Tibial artery (tissue), 4 donors: ENCODE results near the gene CLEC1B.
"Not testable (repeated sequence)": the region's sequence is repeated elsewhere in the genome, so short reads cannot be mapped to it uniquely, and the experiment has no call there.

Source experiments
- DNase-seq, 2 donors: peaks; one replicate each; pipeline ENCODE4 v3.0.0-alpha.2; 2019
- H3K27ac ChIP-seq, 2 donors: fragments of 200-600 bp; sonication (generic) in 1 of 2; 1 replicate in 1 of 2; 2 replicates in 1 of 2; pipeline ENCODE4 v1.5.1; 2018 to 2019; ENCODE audit warnings: mild to moderate bottlenecking in 1 of 2
- H3K27me3 ChIP-seq, 2 donors: fragments of 200-600 bp; sonication (generic) in 1 of 2; one replicate each; pipeline versions ENCODE4 v1.5.1 to v1.6.0; 2016 to 2019
- H3K36me3 ChIP-seq, 3 donors: fragments of 200-600 bp; sonication (generic) in 2 of 3; one replicate each; pipeline ENCODE4 v1.5.1; 2016 to 2019; ENCODE audit warnings: mild to moderate bottlenecking in 2 of 3
- H3K4me1 ChIP-seq, 4 donors: fragments of 200-600 bp; sonication (generic) in 2 of 4; 1 replicate in 3 of 4; 2 replicates in 1 of 4; pipeline ENCODE4 v1.5.1; 2016 to 2019
- H3K4me3 ChIP-seq, 2 donors: fragments of 200-600 bp; sonication (generic) in 1 of 2; 1 replicate in 1 of 2; 2 replicates in 1 of 2; pipeline ENCODE4 v1.5.1; 2018 to 2019; ENCODE audit warnings: mild to moderate bottlenecking in 2 of 2
- H3K9me3 ChIP-seq, 3 donors: fragments of 200-600 bp; sonication (generic) in 1 of 3; one replicate each; pipeline ENCODE4 v1.5.1; 2016 to 2019
- intact Hi-C: fragments of 100-400 bp; cut with DNase I; formaldehyde crosslinking; loops from one replicate; pipeline ENCODE4 v1.15.0; 2023; ENCODE audit warnings: low total_unique reads
- TF ChIP-seq, protein P1 (sequence below), 2 experiments: fragments of 200-600 bp in 1 of 2; fragments of 450-650 bp in 1 of 2; IDR thresholded peaks; one replicate each; pipeline ENCODE4 v1.5.1; 2017 to 2019; ENCODE audit warnings: antibody characterized with exemption in 2 of 2, mild to moderate bottlenecking in 1 of 2, moderate library complexity in 1 of 2

CLEC1B gene

DNA sequence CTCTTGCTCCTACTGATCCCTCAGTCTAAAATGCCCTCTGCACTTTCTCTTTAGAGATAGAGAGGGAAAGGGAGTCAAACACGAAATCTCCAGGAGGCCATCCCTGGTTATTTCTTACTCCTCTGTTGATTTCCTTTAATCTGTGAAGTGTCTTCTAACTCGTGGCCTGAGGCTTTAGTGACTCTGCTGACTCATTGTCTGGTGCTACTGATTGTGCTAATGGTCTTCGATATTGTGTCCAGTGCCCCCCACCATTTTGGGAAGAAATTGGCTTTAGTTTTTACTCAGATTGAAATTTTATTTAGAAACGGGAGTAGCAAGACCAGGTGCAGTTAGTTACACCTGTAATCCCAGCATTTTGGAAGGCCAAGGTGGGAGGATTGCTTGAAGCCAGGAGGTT is 32.4 kb upstream of the CLEC1B start:
- no peaks in the 10 kb centered on the region for H3K4me1 ChIP-seq
- no peaks in the 10 kb centered on the region for H3K27me3 ChIP-seq
- TF ChIP-seq, protein P1, sequence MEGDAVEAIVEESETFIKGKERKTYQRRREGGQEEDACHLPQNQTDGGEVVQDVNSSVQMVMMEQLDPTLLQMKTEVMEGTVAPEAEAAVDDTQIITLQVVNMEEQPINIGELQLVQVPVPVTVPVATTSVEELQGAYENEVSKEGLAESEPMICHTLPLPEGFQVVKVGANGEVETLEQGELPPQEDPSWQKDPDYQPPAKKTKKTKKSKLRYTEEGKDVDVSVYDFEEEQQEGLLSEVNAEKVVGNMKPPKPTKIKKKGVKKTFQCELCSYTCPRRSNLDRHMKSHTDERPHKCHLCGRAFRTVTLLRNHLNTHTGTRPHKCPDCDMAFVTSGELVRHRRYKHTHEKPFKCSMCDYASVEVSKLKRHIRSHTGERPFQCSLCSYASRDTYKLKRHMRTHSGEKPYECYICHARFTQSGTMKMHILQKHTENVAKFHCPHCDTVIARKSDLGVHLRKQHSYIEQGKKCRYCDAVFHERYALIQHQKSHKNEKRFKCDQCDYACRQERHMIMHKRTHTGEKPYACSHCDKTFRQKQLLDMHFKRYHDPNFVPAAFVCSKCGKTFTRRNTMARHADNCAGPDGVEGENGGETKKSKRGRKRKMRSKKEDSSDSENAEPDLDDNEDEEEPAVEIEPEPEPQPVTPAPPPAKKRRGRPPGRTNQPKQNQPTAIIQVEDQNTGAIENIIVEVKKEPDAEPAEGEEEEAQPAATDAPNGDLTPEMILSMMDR (IDR thresholded peaks at IDR 0.05): no peak
- no peaks in the 10 kb centered on the region for H3K9me3 ChIP-seq
- no peak overlapping the region for H3K27ac ChIP-seq
- no peak overlapping the region for H3K4me3 ChIP-seq
- intact Hi-C loops: no loop called here
- no peak for DNase-seq
- no peaks in the 10 kb centered on the region for H3K36me3 ChIP-seq

DNA sequence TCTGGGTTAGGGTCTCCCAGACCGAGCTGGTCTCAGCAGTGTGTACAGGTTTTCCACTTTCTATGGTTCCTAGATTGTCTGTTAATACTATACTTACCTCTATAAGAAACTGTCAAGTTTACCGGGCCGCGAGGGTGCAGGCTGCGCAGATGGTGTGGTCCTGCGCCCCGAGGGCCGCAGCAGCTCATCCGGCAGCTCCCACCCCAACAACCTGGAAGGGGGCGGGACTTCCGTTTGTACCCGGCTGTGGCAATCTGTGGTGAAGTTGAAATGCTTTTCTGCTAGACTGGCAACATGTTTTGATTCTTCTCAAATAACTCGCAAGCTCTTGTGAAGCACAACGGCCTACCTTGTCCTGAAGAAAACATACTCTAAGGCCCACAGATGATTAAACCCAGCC is 31.5 kb upstream of the CLEC1B start, which contains the start of gene CLEC9A:
Gene CLEC9A (plus strand): TSS at position 237 of the 400 bp plus-strand sequence. CDS start 22,006 bp downstream, outside the sequence.
- intact Hi-C loops: no loop called here
- DNase-seq: no peak
- Histone ChIP-seq H3K4me3 (no peak within 1 kb of the TSS), H3K36me3 (no peaks in the 10 kb centered on the region), H3K9me3 (no peaks in the 10 kb centered on the region), H3K4me1 (no peaks in the 10 kb centered on the region), H3K27ac (no peak within 1 kb of the TSS), H3K27me3 (no peaks in the 10 kb centered on the region)
- TF ChIP-seq, protein P1 (IDR thresholded peaks at IDR 0.05): no peak

DNA sequence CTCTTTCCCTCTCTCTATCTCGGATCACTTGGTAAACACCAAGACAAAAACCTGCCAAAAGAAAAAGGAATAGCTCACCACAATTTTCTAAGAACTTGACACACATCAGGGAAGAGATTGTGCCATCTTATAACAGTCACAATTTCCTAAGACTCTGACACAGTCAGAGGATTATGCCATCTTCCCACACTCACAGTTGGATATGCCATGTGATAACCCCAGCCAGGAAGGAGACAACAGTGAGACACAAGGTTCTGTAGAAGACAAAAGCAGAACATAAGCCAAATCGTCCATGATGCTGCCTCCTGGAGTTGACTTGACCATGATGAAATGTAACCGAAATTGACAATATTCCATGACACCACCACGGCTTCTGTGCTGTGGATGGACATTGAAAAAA is 28.8 kb upstream of the CLEC1B start:
- H3K27ac ChIP-seq: no peak overlapping the region
- no peaks in the 10 kb centered on the region for H3K27me3 ChIP-seq
- intact Hi-C loops: no loop called here
- DNase-seq: no peak
- H3K36me3 ChIP-seq: no peaks in the 10 kb centered on the region
- no peaks in the 10 kb centered on the region for H3K4me1 ChIP-seq
- TF ChIP-seq, protein P1 (IDR thresholded peaks at IDR 0.05): no peak
- H3K9me3 ChIP-seq: no peaks in the 10 kb centered on the region
- H3K4me3 ChIP-seq: no peak overlapping the region

DNA sequence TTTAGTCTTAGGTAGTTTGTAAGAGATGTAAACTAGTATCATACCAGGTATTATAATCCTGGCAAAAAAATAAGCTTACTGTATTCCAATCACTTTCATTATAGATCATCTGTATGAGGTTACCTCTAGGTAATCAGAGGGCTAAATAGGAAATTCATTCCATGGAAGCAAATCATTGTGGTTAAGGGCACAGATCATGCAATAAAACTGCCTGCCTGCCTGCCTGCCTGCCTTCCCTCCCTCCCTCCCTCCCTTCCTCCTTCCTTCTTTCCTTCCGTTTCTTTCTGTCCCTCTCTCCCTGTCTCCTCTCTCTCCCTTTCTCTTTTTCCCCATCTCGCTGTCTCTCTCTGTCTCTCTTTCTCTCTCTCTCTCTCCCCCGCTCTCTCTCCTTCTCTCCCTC is 28.4 kb upstream of the CLEC1B start:
- H3K4me3 ChIP-seq: no peak overlapping the region
- intact Hi-C loops: no loop called here
- H3K27ac ChIP-seq: no peak overlapping the region
- no peaks in the 10 kb centered on the region for H3K36me3 ChIP-seq
- DNase-seq: no peak
- no peaks in the 10 kb centered on the region for H3K4me1 ChIP-seq
- no peaks in the 10 kb centered on the region for H3K9me3 ChIP-seq
- no peaks in the 10 kb centered on the region for H3K27me3 ChIP-seq
- TF ChIP-seq, protein P1 (IDR thresholded peaks at IDR 0.05): no peak

DNA sequence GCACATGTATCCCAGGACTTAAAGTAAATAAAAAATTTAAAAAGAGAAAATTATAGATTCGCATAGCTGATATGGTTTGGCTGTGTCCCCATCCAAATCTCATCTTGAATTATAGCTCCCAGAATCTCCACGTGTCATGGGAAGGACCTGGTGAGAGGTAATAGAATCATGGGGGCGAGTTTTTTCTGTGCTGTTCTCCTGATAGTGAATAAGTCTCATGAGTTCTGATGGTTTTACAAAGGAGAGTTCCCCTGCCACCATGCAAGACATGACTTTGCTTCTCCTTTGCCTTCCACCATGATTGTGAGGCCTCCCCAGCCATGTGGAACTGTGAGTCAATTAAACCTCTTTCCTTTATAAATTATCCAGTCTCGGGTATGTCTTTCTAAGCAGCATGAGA is 27.7 kb upstream of the CLEC1B start:
- H3K9me3 ChIP-seq, H3K27me3 ChIP-seq, DNase-seq, H3K27ac ChIP-seq, intact Hi-C loops, H3K4me1 ChIP-seq, H3K36me3 ChIP-seq, H3K4me3 ChIP-seq: not testable (repeated sequence)

DNA sequence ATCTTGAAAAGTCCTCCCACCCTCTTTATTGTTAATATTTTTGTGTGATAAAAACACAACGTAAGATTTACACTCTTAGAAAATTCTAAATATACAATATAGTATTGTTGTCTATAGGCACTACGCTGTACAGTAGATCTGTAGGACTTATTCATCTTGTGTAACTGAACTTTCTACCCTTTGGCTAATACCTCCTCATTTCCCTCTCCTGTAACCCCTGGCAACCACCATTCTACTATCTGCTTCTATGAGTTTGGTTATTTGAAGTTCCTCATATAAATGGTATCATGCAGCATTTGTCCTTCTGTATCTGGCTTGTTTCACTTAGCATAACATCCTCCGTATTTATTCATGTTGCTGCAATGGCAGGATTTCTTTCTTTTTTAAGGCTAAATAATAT is 26.3 kb upstream of the CLEC1B start:
- DNase-seq: no peak
- intact Hi-C loops: no loop called here
- Histone ChIP-seq H3K36me3 (no peaks in the 10 kb centered on the region), H3K4me1 (no peaks in the 10 kb centered on the region), H3K27ac (no peak overlapping the region), H3K4me3 (no peak overlapping the region), H3K9me3 (no peaks in the 10 kb centered on the region), H3K27me3 (no peaks in the 10 kb centered on the region)
- TF ChIP-seq, protein P1 (IDR thresholded peaks at IDR 0.05): no peak
